Astrocyte (in vitro differentiated cells and primary cell): ENCODE measurements around the gene OR5A1. TPM values are rescaled to one million over a fixed set of nuclear protein-coding genes. Genes with fewer than 3 reads are reported as not detected.

Source experiments
- DNase-seq: peaks from one replicate; pipeline ENCODE4 v3.0.0-alpha.2; 2010; ENCODE audit warnings: low read depth
- FAIRE-seq: peaks from 2 replicates; lab custom pipeline; 2011; peaks lifted over from hg19 to GRCh38; lab: Jason Lieb, UNC
- H2AFZ ChIP-seq: 2 replicates; pipeline ENCODE4 v1.6.0; 2012; ENCODE audit warnings: low read depth, low read length, inconsistent platforms
- H3K27ac ChIP-seq: 2 replicates; pipeline ENCODE4 v1.5.1; 2011; ENCODE audit warnings: low read depth, low read length, inconsistent platforms
- H3K27me3 ChIP-seq: 2 replicates; pipeline ENCODE4 v1.6.0; 2011; ENCODE audit warnings: low read length, inconsistent platforms; ENCODE audit not compliant: insufficient read depth
- H3K36me3 ChIP-seq: 2 replicates; pipeline ENCODE4 v1.5.1; 2011; ENCODE audit warnings: low read length, inconsistent platforms; ENCODE audit not compliant: insufficient read depth
- H3K4me1 ChIP-seq: 2 replicates; pipeline ENCODE4 v1.5.1; 2011; ENCODE audit warnings: low read length, inconsistent platforms; ENCODE audit not compliant: insufficient read depth
- H3K4me2 ChIP-seq: 2 replicates; pipeline ENCODE4 v1.6.0; 2012; ENCODE audit warnings: low read length, inconsistent platforms
- H3K4me3 ChIP-seq: 2 replicates; pipeline ENCODE4 v1.5.1; 2011; ENCODE audit warnings: low read depth, mild to moderate bottlenecking, low read length, inconsistent platforms; ENCODE audit not compliant: insufficient read depth
- H3K79me2 ChIP-seq: 2 replicates; pipeline ENCODE4 v1.6.0; 2012; ENCODE audit warnings: mild to moderate bottlenecking, low read length, inconsistent platforms; ENCODE audit not compliant: insufficient read depth
- H3K9ac ChIP-seq: 2 replicates; pipeline ENCODE4 v1.6.0; 2012; ENCODE audit warnings: mild to moderate bottlenecking, low read length, inconsistent platforms
- H3K9me3 ChIP-seq: 2 replicates; pipeline ENCODE4 v1.5.1; 2012; ENCODE audit warnings: low read depth, mild to moderate bottlenecking, low read length, inconsistent platforms; ENCODE audit not compliant: insufficient read depth
- H4K20me1 ChIP-seq: 2 replicates; pipeline ENCODE4 v1.6.0; 2012; ENCODE audit warnings: low read length, inconsistent platforms; ENCODE audit not compliant: insufficient read depth
- H3K27ac Mint-ChIP-seq: one replicate; pipeline ENCODE4 v1.8.0; 2021; ENCODE audit warnings: mild to moderate bottlenecking, mixed read lengths; ENCODE audit not compliant: unreplicated experiment
- H3K27me3 Mint-ChIP-seq: one replicate; pipeline ENCODE4 v1.8.0; 2021; ENCODE audit warnings: low read depth, mixed read lengths; ENCODE audit not compliant: unreplicated experiment
- H3K36me3 Mint-ChIP-seq: one replicate; pipeline ENCODE4 v1.8.0; 2021; ENCODE audit warnings: low read depth, mixed read lengths; ENCODE audit not compliant: unreplicated experiment
- H3K4me1 Mint-ChIP-seq: one replicate; pipeline ENCODE4 v1.8.0; 2021; ENCODE audit warnings: low read depth, mixed read lengths; ENCODE audit not compliant: unreplicated experiment
- H3K4me3 Mint-ChIP-seq: one replicate; pipeline ENCODE4 v1.8.0; 2021; ENCODE audit warnings: mild to moderate bottlenecking, moderate library complexity, mixed read lengths; ENCODE audit not compliant: unreplicated experiment
- H3K9me3 Mint-ChIP-seq: one replicate; pipeline ENCODE4 v1.8.0; 2021; ENCODE audit warnings: mild to moderate bottlenecking, mixed read lengths; ENCODE audit not compliant: unreplicated experiment
- CTCF ChIP-seq: IDR thresholded peaks from 2 replicates; pipeline ENCODE4 v1.5.1; 2011; ENCODE audit warnings: low read depth, mild to moderate bottlenecking, inconsistent platforms, low read length, moderate library complexity; ENCODE audit not compliant: insufficient read depth
- EZH2 ChIP-seq: IDR thresholded peaks from 2 replicates; pipeline ENCODE4 v1.6.1; 2012; ENCODE audit warnings: mild to moderate bottlenecking, low read length, inconsistent platforms; ENCODE audit not compliant: insufficient read depth
- total RNA-seq: library from RNA; stranded (reverse); gene quantifications from 2 replicates; pipeline ENCODE4 v1.2.1, GENCODE V29; 2021

OR5A1 gene
- total RNA-seq, 1 donor from 2014 or later, result not detected

- Mint-ChIP-seq H3K36me3 (no peaks in the 10 kb centered on the region), H3K4me1 (no peaks in the 10 kb centered on the region), H3K27me3 (no peaks in the 10 kb centered on the region), H3K9me3 (no peaks in the 10 kb centered on the region), H3K4me3 (no peak overlapping the region), H3K27ac (no peak overlapping the region)
- H3K27ac ChIP-seq, result no peak overlapping the region
- H3K4me1 ChIP-seq, result no peaks in the 10 kb centered on the region
- no peaks in the 10 kb centered on the region for H3K9me3 ChIP-seq
- no peak overlapping the region for H3K9ac ChIP-seq
- DNase-seq, result no peak
- H3K36me3 ChIP-seq, result no peaks in the 10 kb centered on the region
- no peaks in the 10 kb centered on the region for H3K79me2 ChIP-seq
- H3K4me2 ChIP-seq, result no peak overlapping the region
- H4K20me1 ChIP-seq, result no peaks in the 10 kb centered on the region
- TF ChIP-seq CTCF, result no peak
- no peak for TF ChIP-seq EZH2
- H3K4me3 ChIP-seq, result no peak overlapping the region
- H2AFZ ChIP-seq, result no peak overlapping the region
- H3K27me3 ChIP-seq, result no peaks in the 10 kb centered on the region
- FAIRE-seq, result no peak
Observed at GRCh38 chr11:59418156-59418555, 18.1 kb upstream of the OR5A1 start.

- no peaks in the 10 kb centered on the region for H3K9me3 Mint-ChIP-seq
- no peak for DNase-seq
Observed at GRCh38 chr11:59423835-59424234, 12.4 kb upstream of the OR5A1 start.

More at GRCh38 chr11:59423835-59424234, 12.4 kb upstream of the OR5A1 start:
- Histone ChIP-seq H3K4me2 (no peak overlapping the region), H3K4me1 (no peaks in the 10 kb centered on the region), H3K9ac (no peak overlapping the region), H3K4me3 (no peak overlapping the region), H3K9me3 (no peaks in the 10 kb centered on the region), H3K36me3 (no peaks in the 10 kb centered on the region), H4K20me1 (no peaks in the 10 kb centered on the region), H3K79me2 (no peaks in the 10 kb centered on the region), H3K27ac (no peak overlapping the region), H2AFZ (no peak overlapping the region), H3K27me3 (no peaks in the 10 kb centered on the region)
- H3K36me3 Mint-ChIP-seq, result no peaks in the 10 kb centered on the region
- no peak for FAIRE-seq
- no peaks in the 10 kb centered on the region for H3K4me1 Mint-ChIP-seq
- H3K27ac Mint-ChIP-seq, result no peak overlapping the region
- H3K27me3 Mint-ChIP-seq, result no peaks in the 10 kb centered on the region
- TF ChIP-seq CTCF, result no peak
- no peak overlapping the region for H3K4me3 Mint-ChIP-seq
